B cell (primary cell): Measurements from ENCODE around the gene MTX1.
"Not testable (repeated sequence)": the region's sequence is repeated elsewhere in the genome, so short reads cannot be mapped to it uniquely, and the experiment has no call there.

Source experiments
- EZH2 ChIP-seq: IDR thresholded peaks from 2 replicates; pipeline ENCODE4 v1.6.1; 2012; ENCODE audit warnings: borderline replicate concordance, low read depth, mild to moderate bottlenecking, moderate library complexity, low read length; ENCODE audit not compliant: insufficient read depth, poor library complexity, severe bottlenecking
- TF ChIP-seq, protein P1 (sequence below): fragments of 200-600 bp; IDR thresholded peaks from one replicate; pipeline ENCODE4 v1.8.0; 2022; ENCODE audit warnings: antibody characterized with exemption, mild to moderate bottlenecking

DNA sequence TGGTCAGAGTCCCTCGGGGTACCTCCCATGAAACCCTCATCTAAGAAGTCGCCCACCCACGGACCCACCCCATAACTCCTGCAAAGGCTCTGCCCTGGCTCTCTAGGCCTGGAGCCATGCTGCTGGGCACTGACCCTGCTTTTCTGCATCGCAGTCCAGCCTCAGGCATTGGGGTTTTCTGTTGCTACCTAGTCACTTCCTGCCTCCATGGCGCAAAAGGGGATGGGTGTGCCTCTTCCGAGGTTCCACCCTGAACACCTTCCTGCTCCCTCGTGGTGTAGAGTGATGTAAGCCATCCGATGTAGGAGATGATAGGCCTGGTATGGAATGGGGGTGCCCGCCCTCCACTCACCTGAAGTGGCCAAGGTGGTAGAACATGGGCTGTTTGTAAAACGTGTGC, 6.2 kb downstream of the MTX1 start:
- TF ChIP-seq, protein P1, sequence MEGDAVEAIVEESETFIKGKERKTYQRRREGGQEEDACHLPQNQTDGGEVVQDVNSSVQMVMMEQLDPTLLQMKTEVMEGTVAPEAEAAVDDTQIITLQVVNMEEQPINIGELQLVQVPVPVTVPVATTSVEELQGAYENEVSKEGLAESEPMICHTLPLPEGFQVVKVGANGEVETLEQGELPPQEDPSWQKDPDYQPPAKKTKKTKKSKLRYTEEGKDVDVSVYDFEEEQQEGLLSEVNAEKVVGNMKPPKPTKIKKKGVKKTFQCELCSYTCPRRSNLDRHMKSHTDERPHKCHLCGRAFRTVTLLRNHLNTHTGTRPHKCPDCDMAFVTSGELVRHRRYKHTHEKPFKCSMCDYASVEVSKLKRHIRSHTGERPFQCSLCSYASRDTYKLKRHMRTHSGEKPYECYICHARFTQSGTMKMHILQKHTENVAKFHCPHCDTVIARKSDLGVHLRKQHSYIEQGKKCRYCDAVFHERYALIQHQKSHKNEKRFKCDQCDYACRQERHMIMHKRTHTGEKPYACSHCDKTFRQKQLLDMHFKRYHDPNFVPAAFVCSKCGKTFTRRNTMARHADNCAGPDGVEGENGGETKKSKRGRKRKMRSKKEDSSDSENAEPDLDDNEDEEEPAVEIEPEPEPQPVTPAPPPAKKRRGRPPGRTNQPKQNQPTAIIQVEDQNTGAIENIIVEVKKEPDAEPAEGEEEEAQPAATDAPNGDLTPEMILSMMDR = not testable (repeated sequence)
- TF ChIP-seq EZH2 = not testable (repeated sequence)
